Right ventricle myocardium superior (tissue), 1 donor: ENCODE data around the gene MICAL3. TPM values are rescaled to one million over a fixed set of nuclear protein-coding genes. Genes with fewer than 3 reads are reported as not detected.

ENCODE experiments used
- ATAC-seq: fragments of 200-7000 bp; cut with Tn5 transposase; one replicate; pipeline ENCODE4 v1.9.1; 2020; ENCODE audit warnings: mild to moderate bottlenecking; ENCODE audit not compliant: poor library complexity
- DNase-seq: peaks from one replicate; pipeline ENCODE4 v3.0.0-alpha.2; 2020
- intact Hi-C: fragments of 100-400 bp; cut with DNase I; formaldehyde crosslinking; loops from one replicate; pipeline ENCODE4 v1.11.2; 2022
- total RNA-seq: library from RNA; stranded (reverse); fragmentation: NEBNext Ultra II Directional; extraction: Animal tissue kit (Norgen Biotek cat#: 25700); gene quantifications from one replicate; pipeline ENCODE4 v1.2.1, GENCODE V29; 2021
- donor health status: DM: no; HTN: yes; CAD: no; lungs with severe emphysema.

MICAL3 gene
- total RNA-seq, 1 donor from 2014 or later: 78.9 TPM

DNA sequence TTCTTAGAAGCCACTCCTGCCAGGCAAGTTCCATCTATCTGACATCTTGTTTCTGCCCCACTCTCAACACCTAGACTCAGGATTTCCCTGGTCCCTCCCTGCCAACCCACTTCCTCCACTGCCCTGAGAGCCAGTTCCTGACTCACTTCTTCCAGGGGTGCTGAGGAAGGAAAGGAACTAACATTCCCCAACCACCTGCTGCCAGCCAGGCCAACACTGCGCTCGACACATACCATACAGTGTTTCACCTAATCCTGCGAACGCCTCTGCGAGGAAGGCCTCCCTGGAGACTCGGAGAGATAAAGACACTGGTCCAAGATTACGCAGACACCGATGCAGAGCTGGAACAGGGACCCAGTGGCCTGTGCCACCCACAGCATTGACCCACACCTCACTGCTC, 40.2 kb downstream of the MICAL3 start:
- ATAC-seq (no peak), DNase-seq (no peak)
- intact Hi-C loops: loop anchor here (10.0 kb wide), 1 partner anchor 91 kb away; the partner anchor contains the start of gene PEX26

DNA sequence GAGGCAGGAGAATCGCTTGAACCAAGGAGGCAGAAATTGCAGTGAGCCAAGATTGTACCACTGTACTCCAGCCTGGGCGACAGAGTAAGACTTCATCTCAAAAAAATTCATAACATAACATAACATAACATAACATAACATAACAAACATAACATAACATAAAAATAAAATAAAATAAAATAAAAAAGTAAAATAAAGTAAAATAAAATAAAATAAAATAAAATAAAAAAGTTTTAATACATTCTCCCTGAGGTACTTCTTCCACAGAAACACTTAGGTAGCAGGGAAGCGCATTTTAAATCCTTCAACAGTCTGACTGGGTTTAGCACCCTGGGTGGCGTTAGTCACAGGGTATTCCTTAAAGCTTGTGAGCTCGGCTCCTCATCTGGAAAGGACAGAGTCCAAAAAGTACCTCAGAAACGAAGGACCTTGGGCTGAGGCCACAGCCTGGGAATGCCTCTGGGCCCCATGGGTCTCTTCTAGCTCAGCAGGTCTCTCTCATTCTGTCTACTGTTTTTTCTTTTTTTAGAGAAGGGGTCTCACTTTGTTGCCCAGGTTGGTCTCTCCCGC, 41.7 kb downstream of the MICAL3 start:
- intact Hi-C loops: loop anchor here (10.0 kb wide), 1 partner anchor 92 kb away; the partner anchor contains the start of gene PEX26
- ATAC-seq: no peak
- no peak for DNase-seq

DNA sequence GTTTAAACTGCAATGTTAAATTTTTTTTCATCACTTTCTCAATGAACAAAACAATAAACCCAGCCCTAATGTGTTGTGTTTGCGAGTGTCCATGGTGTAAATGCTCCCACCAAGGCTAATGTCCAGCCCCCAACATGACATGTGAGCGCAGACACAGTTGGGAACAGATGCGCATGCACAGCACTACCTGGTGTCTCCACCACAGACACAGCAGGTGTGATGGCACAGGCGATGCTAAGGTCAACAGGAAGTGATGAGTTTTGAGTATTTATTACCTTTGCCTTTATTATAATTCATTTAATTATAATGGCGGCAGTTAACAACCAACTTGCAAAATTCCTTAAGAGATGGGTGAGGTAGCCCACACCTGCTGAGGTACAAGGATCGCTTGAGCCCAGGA, 42.9 kb downstream of the MICAL3 start:
- intact Hi-C loops: loop anchor here (10.0 kb wide), 1 partner anchor 93 kb away; the partner anchor contains the start of gene PEX26
- ATAC-seq (no peak), DNase-seq (no peak)

DNA sequence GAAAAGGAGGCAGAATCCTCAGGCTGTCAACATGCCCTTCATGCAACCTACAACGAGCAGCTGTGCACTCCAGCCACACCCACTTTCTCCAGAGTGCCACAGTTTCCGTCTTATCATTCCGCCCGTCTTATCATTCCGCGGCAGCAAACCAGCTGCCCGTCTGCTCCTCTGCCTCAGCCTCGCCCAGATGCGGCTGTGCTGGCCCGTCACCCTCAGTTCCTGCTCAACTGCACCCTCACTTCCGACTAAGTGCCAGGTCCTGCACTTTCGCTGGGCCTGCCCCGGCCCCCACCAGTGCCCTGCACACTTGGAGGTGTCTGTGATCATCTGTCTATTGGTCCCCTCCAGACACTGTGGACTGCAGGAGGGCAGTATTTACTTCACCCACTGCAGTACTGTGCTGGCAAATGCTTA, 43.7 kb downstream of the MICAL3 start:
- intact Hi-C loops: loop anchor here (10.0 kb wide), 1 partner anchor 94 kb away; the partner anchor contains the start of gene PEX26
- no peak for DNase-seq
- peak; percentile 65 for ATAC-seq

DNA sequence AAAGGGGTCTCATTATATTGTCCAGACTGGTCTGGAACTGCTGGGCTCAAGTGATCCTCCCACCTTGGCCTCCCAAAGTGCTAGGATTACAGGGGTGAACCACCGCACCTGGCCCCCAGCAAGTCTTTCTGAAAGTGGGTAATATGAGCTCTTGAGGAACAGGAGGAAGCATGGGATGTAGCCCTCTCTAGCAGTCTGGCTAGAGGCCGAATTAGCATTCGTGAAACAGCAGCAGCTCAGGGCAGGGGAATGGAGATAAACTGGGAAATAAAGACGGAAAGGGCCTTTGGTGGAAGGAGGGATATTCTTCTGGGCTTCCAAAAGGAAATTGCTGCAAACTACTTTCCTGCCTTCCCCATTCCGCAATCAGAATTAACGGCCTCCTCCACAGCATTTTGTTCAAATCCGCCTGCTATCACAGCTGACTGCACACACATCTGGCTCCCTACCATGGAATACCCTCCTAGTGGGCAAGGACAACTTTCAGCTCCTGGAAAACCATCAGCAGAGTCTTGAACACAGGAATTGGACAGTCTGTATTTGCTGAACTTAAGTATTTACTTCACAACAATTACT, 44.3 kb downstream of the MICAL3 start:
- no peak for ATAC-seq
- no peak for DNase-seq
- intact Hi-C loops: loop anchor here (10.0 kb wide), 1 partner anchor 95 kb away; the partner anchor contains the start of gene PEX26

DNA sequence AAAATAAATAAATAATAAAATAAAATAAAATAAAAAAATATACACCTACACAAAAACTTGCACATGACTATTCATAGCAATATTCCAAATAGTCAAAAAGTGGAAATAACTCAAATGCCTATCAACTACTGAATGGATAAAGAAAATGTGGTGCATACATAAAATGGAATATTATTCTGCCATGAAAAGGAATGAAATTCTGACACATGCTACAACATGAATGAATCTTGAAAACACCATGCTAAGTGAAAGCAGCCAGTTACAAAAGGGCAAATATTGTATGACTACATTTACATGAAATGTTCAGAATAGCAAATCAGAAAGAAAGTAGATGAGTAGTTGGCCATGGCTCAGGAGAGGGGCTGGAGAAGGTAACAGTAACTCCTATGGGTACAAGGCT, 46.3 kb downstream of the MICAL3 start:
- intact Hi-C loops: no loop called here
- DNase-seq (no peak), ATAC-seq (no peak)

DNA sequence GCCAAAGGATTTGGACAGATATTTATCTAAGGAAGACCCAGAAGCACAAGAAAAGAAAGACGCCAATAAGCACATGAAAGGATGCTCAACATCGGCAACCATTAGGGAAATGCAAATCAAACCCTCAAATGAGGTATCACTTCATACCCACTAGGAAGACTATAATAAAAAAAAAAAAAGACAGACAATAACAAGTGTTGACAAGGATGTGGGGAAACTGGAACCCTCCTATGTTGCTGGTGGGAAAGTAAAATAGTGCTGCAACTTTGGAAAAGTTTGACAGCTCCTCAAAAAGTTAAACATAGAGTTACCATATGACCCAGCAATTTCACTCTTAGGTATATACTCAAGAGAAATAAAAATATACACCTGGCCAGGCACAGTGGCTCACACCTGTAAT, 47.0 kb downstream of the MICAL3 start:
- intact Hi-C loops: no loop called here
- ATAC-seq: no peak

DNA sequence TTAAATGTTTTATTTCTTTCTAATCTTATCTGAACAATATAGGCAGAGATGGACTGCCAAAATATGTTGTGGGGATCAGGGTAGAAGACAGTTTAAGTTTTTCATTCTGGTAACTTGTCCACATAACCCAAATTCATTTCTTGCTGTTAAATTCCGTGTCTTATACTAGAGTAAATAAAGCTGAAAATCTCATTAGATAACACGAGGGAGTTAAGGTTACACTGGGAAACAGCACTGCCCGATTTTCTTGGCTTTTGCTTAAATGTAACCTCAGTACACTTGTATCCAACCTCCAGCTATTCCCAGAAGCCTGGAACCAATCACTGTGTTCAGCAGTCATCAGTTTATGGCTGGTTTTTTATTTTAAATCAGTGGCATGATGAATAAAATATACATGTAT, 48.2 kb downstream of the MICAL3 start:
- ATAC-seq: no peak
- DNase-seq: no peak
- intact Hi-C loops: no loop called here

More for the DNA sequence above, 47.0 kb downstream of the MICAL3 start:
- DNase-seq: no peak

DNA sequence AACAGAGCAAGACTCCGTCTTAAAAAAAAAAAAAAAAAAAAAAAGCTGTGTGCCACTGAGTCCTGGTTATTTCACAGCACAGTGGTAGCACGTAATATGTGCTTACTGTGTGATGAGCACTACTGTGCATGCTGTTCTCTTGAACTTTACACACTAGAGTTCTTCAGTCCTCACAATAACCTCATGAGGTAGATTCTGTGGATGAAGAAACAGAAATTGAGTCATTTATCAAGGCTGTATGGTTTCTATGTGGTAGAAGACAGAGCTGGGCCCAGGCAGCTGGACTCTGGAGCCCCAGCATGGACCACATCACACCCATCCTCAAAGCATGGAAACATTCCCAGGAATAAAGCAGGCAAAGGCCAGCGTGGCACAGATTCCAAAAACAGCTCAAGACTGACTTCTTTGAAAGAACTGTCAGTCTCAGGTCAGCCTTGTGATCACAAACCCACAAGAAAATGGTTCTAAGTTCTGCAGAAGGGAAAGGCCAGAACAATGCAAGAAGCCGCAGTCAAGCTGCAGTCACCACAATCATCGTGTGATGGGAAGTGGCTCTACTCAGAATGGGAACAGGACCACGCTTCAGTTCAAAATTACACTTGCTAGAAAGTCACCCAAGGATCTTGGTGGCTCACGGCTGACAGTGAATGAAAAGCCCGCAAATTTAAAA, 49.5 kb downstream of the MICAL3 start:
- intact Hi-C loops: no loop called here
- ATAC-seq: no peak
- DNase-seq: no peak

DNA sequence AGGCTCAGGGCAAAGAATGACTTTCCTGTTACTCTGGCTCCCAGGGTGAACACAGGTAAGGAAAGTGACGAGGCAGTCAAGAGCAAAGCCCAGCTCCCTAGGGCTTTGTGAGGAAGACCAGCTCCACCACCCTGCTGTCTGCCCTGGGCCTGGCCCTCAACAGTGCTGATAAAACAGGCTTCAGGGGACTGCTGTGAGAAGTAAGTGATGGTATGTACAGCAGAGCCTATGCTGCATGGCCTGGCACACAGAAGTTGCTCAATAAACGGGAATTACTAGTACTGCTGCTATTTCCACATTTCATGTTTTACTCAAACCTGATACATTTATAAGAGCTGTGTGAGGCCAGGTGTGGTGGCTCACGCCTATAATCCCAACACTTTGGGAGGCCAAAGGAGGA, 50.3 kb downstream of the MICAL3 start:
- ATAC-seq (no peak), DNase-seq (no peak)
- intact Hi-C loops: no loop called here

DNA sequence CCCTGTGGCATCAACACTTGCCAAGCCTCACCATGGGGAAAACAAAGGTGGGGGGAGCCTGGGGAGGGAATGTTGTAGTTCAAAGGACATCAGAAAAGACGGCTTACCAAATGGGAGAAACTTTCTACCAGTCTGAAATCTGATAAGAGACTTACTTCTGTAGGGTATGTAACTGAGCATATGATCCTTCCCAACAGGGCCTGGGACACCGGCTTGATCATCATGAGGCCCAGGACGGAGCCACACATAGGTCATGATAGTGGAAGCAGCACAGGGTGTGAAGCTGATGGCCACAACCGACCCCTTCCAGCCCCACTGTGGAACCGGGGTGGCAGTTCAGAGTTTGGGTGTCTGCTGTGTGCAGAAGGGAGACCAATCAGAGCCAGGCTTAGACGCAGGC, 51.1 kb downstream of the MICAL3 start:
- intact Hi-C loops: no loop called here
- ATAC-seq (no peak), DNase-seq (no peak)

DNA sequence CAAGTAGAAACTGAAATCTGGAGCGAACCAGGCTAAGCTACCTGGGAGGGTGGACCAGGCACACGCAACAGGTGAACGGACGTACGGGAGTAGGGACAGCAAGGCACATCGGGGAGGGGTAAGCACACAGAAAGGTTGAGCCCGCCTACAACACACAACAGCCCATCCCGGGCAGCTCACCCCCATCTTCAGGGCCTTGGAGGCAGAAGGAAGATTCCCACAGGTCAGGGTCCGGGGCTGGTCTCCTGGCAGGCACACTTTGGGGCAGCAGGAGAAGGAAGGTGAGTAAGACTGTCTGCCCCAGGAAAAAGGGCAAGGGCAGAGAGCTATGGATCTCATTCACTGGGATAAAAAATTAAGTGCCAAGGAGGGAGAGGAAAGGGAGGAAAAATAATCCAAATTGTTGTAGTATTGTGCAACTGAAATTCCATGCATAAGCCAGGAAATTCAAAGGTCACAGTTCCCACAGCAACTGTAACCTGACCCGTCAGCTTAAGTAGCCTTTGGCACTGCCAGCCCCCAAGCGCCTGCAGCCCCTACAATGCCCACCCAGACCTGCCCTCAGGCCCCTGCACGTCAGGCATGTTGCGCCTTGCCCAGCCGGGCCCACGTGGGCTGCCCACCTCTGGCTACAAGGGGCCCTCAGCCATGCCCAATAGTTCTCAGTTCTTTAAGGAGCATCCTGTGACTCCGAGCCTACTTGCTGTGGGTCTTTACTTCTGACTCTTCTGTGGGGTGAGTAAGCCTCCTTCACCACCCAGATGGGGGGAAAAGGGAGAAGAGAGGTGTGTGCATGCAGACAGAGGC, 51.8 kb downstream of the MICAL3 start:
- ATAC-seq: peak; percentile 56
- intact Hi-C loops: no loop called here
- DNase-seq: no peak

DNA sequence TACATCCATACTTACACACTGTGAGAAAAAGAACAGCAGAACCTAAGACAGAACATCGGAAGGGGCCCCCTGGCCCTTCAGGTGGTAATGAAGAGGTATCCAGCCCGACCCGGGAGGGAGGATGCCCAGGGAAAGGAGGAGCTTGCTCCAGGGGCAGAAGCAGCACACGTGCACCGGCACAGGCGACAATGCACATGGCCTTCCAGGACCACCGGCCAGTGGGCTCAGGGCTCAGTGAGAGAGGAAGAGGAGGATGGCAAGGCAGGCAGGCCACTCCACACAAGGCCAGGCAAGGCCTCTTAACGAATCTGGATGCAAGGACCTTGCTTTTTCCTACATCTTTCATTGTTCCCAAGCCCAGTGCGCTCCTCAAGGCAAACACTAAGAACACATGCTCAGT, 52.6 kb downstream of the MICAL3 start:
- ATAC-seq (no peak), DNase-seq (no peak)
- intact Hi-C loops: no loop called here

DNA sequence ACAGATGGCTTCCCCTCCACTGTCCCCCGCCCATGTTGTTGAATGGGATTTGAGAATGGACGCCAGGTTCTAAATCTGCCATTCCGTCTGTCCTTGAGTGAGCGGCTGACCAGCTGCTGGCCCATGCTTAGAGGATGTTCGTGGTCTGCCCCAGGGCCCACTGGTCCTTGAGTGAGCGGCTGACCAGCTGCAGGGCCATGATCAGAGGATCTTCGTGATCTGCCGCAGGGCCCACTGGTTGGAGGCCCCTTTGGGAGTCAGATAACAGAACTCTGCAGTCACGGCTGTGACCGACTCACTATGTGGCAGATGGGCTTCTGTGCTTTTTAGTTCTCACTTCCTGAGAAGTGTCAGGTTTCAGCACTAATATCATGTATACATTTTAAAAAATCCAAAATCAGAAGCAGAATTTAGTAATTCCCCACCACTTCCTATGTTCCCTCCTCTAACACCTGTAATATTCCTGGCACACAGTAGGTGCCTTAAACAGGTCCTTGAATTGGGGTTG, 54.1 kb downstream of the MICAL3 start:
- DNase-seq (no peak), ATAC-seq (peak; percentile 12)
- intact Hi-C loops: no loop called here

DNA sequence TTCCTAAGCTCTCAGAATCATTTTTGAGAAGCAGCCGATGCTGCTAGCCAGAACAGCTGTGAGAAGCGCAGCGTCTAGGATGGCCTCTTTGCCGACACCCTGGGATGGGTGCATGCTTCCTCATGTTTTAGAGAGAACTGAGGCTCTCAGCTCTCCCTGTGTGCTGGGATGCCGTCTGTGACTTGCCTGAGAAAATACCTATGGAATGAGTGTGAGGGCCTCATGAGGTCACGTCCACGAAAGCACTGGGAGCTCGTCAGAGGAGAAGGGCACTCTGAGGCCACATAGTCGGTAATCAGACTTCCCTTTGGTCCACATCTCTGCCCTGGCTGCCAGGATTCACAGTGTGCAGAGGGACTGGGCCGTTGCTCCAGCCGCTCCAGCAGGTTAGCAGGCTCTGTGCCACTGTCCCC, 54.7 kb downstream of the MICAL3 start:
- intact Hi-C loops: no loop called here
- peak; percentile 85 for ATAC-seq
- DNase-seq: peak; percentile 68

DNA sequence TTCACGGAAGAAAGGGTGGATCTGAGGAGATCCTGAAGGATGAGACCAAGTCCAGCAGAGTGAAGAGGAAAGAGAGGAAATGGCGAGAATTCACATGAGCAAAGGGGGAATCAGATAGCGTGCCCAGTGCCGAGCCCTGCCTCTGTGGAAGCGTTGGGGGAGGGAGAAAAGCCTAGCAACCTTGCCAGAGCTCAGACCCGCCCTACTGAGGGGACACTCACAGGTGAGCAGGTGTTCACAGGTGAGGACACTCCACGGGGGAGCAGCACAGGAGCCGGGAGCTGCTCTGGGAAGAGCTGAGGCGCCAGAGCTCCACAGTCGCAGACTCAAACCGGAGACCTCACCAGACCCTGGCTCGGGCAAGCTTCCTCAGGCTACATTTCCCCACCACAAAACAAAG, 56.2 kb downstream of the MICAL3 start:
- intact Hi-C loops: no loop called here
- no peak for DNase-seq
- ATAC-seq: no peak

DNA sequence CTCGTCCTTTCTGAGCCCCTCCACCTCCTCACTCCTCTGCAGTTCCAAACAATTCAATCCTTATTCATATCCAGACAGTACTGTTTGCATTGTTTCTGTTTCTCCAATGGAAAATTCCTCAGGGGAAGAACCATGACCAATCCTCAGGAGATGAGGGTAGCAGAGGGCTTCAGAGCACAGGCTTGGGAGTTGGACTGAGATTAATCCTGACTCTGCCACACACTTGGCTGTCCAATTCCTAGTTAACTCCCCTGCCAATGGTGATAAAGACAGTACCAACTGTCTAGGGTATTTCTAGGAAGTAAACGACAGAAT, 58.0 kb downstream of the MICAL3 start:
- no peak for DNase-seq
- intact Hi-C loops: no loop called here
- no peak for ATAC-seq

DNA sequence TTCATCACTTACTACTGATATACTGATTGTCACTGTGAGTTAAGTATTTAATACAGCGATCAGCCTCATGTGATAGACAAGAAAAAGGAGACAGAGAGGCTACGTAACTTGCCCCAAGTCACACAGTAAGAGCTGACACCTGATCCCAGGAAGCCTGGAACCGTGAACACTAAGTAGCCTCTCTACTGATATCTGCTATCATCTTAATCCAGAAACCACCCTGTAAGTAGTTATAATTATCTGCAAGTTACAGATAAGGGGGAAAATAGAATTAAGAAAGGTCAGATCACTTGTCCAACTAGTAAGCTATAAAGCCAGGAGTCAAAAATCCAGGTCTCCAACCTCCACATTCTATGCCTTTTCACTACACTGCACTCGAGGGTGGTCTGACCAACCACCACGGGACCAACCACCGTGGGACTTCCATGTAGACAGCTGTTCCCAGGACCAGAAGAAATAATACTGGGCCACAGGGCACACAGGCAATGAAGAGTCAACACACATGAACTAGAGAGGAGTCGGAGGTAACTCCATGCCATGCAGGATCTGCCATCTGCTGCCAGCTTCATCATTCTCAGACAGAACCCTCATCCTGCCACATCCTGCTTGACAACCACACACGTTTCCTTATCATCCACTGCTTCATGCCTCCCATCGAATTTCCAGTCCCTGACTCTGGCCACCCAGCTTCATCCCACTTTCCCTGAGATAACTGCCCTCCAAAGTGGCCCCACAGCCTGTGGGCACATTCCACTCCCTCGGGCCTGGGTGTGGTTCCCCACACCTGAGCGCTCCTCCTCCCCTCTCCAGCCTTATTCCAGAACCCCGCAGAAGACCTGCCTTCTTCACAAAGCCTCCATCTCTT, 58.6 kb downstream of the MICAL3 start:
- DNase-seq: no peak
- ATAC-seq: no peak
- intact Hi-C loops: no loop called here
